ENCODE results near the gene ANO7.

The ANO7 gene

DNA sequence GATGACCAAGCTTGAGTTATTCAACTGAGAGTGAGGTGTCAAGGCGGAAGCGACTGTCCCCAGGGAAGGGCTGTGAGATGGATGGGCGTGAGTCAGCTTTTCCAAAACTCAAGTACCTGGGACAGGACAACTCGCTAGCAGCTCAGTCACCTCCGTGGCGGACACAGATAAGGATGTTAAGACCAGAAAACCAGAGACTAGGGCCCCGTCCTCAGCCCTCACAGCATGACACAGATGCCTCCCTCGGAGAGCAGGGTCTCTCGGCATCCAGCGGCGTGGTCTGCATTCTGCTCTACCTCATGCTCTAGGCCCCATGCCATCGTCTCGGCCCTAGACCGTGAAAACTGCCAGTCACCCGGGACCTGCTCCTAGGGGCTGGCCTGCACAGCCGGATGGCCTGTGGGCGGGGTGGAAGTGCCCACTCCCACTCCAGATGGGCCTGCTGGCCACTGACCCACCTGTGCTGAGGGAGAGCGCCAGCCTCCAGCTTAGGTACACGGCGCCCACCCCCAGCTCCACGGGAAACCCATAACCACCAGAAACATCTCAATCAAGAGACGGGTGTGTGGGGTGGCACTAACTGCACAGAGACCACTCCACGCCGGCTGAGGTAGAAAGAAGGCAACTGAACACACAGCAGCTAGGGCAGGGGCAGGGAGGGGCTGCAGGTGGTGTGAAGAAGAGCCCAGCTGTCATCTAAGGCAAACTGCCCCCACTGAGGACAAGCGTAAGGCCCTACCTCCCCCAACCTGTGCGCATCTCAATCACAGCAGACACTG, 39.8 kb downstream of the ANO7 start:
- no CpG with 5 or more reads among the region's 26 CpGs for WGBS (ENCODE audit: extremely low coverage, insufficient coverage, insufficient read length)
- no peaks in the 10 kb centered on the region for H3K79me2 ChIP-seq (ENCODE audit: control insufficient read depth, insufficient read depth, low read length, poor library complexity)
- no peak overlapping the region for H3K9ac ChIP-seq (ENCODE audit: low read length)
- no peak overlapping the region for H3K14ac ChIP-seq (ENCODE audit: low read length)
- H3K27ac ChIP-seq (ENCODE audit: low read depth, low read length), result no peak overlapping the region
- no peak overlapping the region for H3K4me2 ChIP-seq (ENCODE audit: low read length)
- H2AFZ ChIP-seq (ENCODE audit: insufficient read depth, low read length, poor library complexity), result no peak overlapping the region
- H3K36me3 ChIP-seq (ENCODE audit: control insufficient read depth in 1 of 2, insufficient read depth in 2 of 2, low read length in 2 of 2), result peaks cover 78 to 79% of the 10 kb centered on the region in 2 experiments
- H3K27me3 ChIP-seq (ENCODE audit: insufficient read depth, low read length), result no peaks in the 10 kb centered on the region
- no peak overlapping the region for H3K18ac ChIP-seq (ENCODE audit: low read length)
- H3K4ac ChIP-seq (ENCODE audit: low read depth, low read length), result no peak overlapping the region
- no peak overlapping the region for H4K8ac ChIP-seq (ENCODE audit: low read depth, low read length)
- peaks cover 0 to 4% of the 10 kb centered on the region in 2 experiments for H3K4me1 ChIP-seq (ENCODE audit: control insufficient read depth in 1 of 2, insufficient read depth in 2 of 2, low read length in 2 of 2)
- H2AK5ac ChIP-seq (ENCODE audit: low read length), result no peak overlapping the region
- H4K12ac ChIP-seq (ENCODE audit: low read depth, low read length), result no peak overlapping the region
- no peak overlapping the region for H2BK5ac ChIP-seq (ENCODE audit: low read depth, low read length, poor library complexity)
- H4K91ac ChIP-seq (ENCODE audit: low read depth, low read length), result no peak overlapping the region
- H2BK12ac ChIP-seq (ENCODE audit: low read length), result no peak overlapping the region
- H2BK120ac ChIP-seq (ENCODE audit: insufficient read depth, low read length, poor library complexity), result no peak overlapping the region
- no peak overlapping the region for H3K23ac ChIP-seq (ENCODE audit: low read length)
- no peaks in the 10 kb centered on the region for H3K79me1 ChIP-seq (ENCODE audit: low read length)
- no peak overlapping the region for H3K4me3 ChIP-seq (ENCODE audit: low read depth, low read length)
- no peaks in the 10 kb centered on the region for H3K9me3 ChIP-seq (ENCODE audit: insufficient read depth, low read depth, low read length)
- no peak for DNase-seq

DNA sequence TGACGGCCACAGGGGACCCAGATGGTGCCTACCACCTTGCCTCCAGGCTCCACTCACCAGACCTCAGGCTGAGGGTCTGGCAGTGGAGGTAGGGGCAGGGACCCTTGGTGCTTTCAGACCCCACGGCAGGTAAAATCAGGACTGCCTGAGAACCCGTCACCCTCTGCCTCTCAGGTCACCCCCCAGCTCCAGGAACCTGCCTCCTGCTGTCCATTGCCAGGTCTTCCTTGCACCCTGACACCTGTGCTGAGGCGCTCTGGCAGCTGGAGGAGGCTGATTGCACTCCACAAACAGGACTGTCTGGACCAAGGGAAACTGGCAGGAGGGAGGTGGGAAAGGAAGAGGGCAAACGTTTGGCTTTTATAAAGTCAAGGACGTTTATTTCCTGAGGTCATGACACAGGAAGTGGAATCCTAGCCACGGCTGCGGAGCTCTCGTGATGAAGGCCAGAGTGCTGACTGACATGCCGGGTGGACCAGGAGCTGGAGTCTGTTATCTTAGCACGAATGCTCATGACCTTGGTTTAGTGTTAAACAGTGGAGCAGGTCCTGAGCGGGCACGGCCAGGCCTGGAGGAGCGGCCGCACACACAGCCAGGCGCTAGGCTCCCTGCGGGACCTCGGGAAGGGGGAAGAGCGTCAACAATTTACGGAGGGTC, 40.5 kb downstream of the ANO7 start:
- H2BK12ac ChIP-seq (ENCODE audit: low read length), result no peak overlapping the region
- no CpG with 5 or more reads among the region's 20 CpGs for WGBS (ENCODE audit: extremely low coverage, insufficient coverage, insufficient read length)
- H3K18ac ChIP-seq (ENCODE audit: low read length), result no peak overlapping the region

GRCh38 chr2:241229563-241230401, 41.3 kb downstream of the ANO7 start:
- H2AFZ ChIP-seq (ENCODE audit: insufficient read depth, low read length, poor library complexity), result no peak overlapping the region
- H3K18ac ChIP-seq (ENCODE audit: low read length), result no peak overlapping the region
- no peak overlapping the region for H4K12ac ChIP-seq (ENCODE audit: low read depth, low read length)
- H3K4me2 ChIP-seq (ENCODE audit: low read length), result no peak overlapping the region
- no peak overlapping the region for H3K23ac ChIP-seq (ENCODE audit: low read length)
- H3K36me3 ChIP-seq (ENCODE audit: control insufficient read depth in 1 of 2, insufficient read depth in 2 of 2, low read length in 2 of 2), result peaks cover 89 to 93% of the 10 kb centered on the region in 2 experiments
- H2BK120ac ChIP-seq (ENCODE audit: insufficient read depth, low read length, poor library complexity), result no peak overlapping the region
- no peaks in the 10 kb centered on the region for H3K4me1 ChIP-seq (ENCODE audit: control insufficient read depth in 1 of 2, insufficient read depth in 2 of 2, low read length in 2 of 2)
- H2AK5ac ChIP-seq (ENCODE audit: low read length), result no peak overlapping the region
- no peak overlapping the region for H2BK12ac ChIP-seq (ENCODE audit: low read length)
- no CpG with 5 or more reads among the region's 29 CpGs for WGBS (ENCODE audit: extremely low coverage, insufficient coverage, insufficient read length)
- no peak overlapping the region for H4K8ac ChIP-seq (ENCODE audit: low read depth, low read length)
- no peaks in the 10 kb centered on the region for H3K79me1 ChIP-seq (ENCODE audit: low read length)
- H4K91ac ChIP-seq (ENCODE audit: low read depth, low read length), result no peak overlapping the region
- no peak overlapping the region for H3K27ac ChIP-seq (ENCODE audit: low read depth, low read length)
- H3K4me3 ChIP-seq (ENCODE audit: low read depth, low read length), result no peak overlapping the region
- no peak overlapping the region for H3K9ac ChIP-seq (ENCODE audit: low read length)
- no peak for DNase-seq
- H2BK5ac ChIP-seq (ENCODE audit: low read depth, low read length, poor library complexity), result no peak overlapping the region
- H3K9me3 ChIP-seq (ENCODE audit: insufficient read depth, low read depth, low read length), result no peaks in the 10 kb centered on the region
- H3K79me2 ChIP-seq (ENCODE audit: control insufficient read depth, insufficient read depth, low read length, poor library complexity), result no peaks in the 10 kb centered on the region
- no peak overlapping the region for H3K14ac ChIP-seq (ENCODE audit: low read length)
- no peak overlapping the region for H3K4ac ChIP-seq (ENCODE audit: low read depth, low read length)
- no peaks in the 10 kb centered on the region for H3K27me3 ChIP-seq (ENCODE audit: insufficient read depth, low read length)

More for the DNA sequence above, 40.5 kb downstream of the ANO7 start:
- Histone ChIP-seq H3K4me3 (ENCODE audit: low read depth, low read length) (no peak overlapping the region), H4K91ac (ENCODE audit: low read depth, low read length) (no peak overlapping the region), H3K23ac (ENCODE audit: low read length) (no peak overlapping the region), H3K27ac (ENCODE audit: low read depth, low read length) (no peak overlapping the region), H4K12ac (ENCODE audit: low read depth, low read length) (no peak overlapping the region), H3K4me2 (ENCODE audit: low read length) (no peak overlapping the region), H3K79me1 (ENCODE audit: low read length) (no peaks in the 10 kb centered on the region), H2BK5ac (ENCODE audit: low read depth, low read length, poor library complexity) (no peak overlapping the region), H3K9me3 (ENCODE audit: insufficient read depth, low read depth, low read length) (no peaks in the 10 kb centered on the region), H3K4me1 (ENCODE audit: control insufficient read depth in 1 of 2, insufficient read depth in 2 of 2, low read length in 2 of 2) (peaks cover 0 to 1% of the 10 kb centered on the region in 2 experiments), H2AK5ac (ENCODE audit: low read length) (no peak overlapping the region), H3K14ac (ENCODE audit: low read length) (no peak overlapping the region), H3K4ac (ENCODE audit: low read depth, low read length) (no peak overlapping the region), H3K36me3 (ENCODE audit: control insufficient read depth in 1 of 2, insufficient read depth in 2 of 2, low read length in 2 of 2) (peaks cover 86% of the 10 kb centered on the region in 2 experiments), H3K9ac (ENCODE audit: low read length) (no peak overlapping the region), H3K27me3 (ENCODE audit: insufficient read depth, low read length) (no peaks in the 10 kb centered on the region), H2AFZ (ENCODE audit: insufficient read depth, low read length, poor library complexity) (no peak overlapping the region), H4K8ac (ENCODE audit: low read depth, low read length) (no peak overlapping the region), H3K79me2 (ENCODE audit: control insufficient read depth, insufficient read depth, low read length, poor library complexity) (no peaks in the 10 kb centered on the region), H2BK120ac (ENCODE audit: insufficient read depth, low read length, poor library complexity) (no peak overlapping the region)
- DNase-seq, result no peak

DNA sequence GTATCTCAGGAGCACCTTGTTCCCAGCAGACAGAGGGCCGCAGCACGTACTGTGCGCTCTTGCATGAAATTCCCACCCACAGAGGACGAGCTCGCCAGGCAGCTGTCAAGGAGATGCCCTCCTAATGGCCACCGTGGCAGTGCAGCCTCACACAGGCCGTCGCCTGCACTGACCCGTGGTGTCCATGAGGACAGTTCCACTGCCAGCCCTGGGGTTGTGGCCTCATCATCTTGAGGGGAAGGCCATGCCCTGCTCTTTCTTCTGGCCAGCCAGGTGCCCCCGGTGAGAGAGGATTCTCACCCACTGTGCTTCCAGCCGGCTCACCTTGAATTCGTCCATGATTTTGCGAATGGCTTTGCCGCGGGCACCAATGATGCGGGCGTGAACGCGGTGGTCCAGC, 42.0 kb downstream of the ANO7 start:
- Histone ChIP-seq H3K4me3 (ENCODE audit: low read depth, low read length) (no peak overlapping the region), H3K4ac (ENCODE audit: low read depth, low read length) (no peak overlapping the region), H3K18ac (ENCODE audit: low read length) (no peak overlapping the region), H3K23ac (ENCODE audit: low read length) (no peak overlapping the region), H3K14ac (ENCODE audit: low read length) (no peak overlapping the region), H2BK5ac (ENCODE audit: low read depth, low read length, poor library complexity) (no peak overlapping the region), H3K79me1 (ENCODE audit: low read length) (no peaks in the 10 kb centered on the region), H4K8ac (ENCODE audit: low read depth, low read length) (no peak overlapping the region), H3K9ac (ENCODE audit: low read length) (no peak overlapping the region), H4K91ac (ENCODE audit: low read depth, low read length) (no peak overlapping the region), H2AK5ac (ENCODE audit: low read length) (no peak overlapping the region), H2BK12ac (ENCODE audit: low read length) (no peak overlapping the region), H3K4me2 (ENCODE audit: low read length) (no peak overlapping the region), H3K79me2 (ENCODE audit: control insufficient read depth, insufficient read depth, low read length, poor library complexity) (no peaks in the 10 kb centered on the region), H3K9me3 (ENCODE audit: insufficient read depth, low read depth, low read length) (peaks cover 2% of the 10 kb centered on the region), H3K27me3 (ENCODE audit: insufficient read depth, low read length) (no peaks in the 10 kb centered on the region), H3K27ac (ENCODE audit: low read depth, low read length) (no peak overlapping the region), H2BK120ac (ENCODE audit: insufficient read depth, low read length, poor library complexity) (no peak overlapping the region), H3K36me3 (ENCODE audit: control insufficient read depth in 1 of 2, insufficient read depth in 2 of 2, low read length in 2 of 2) (peaks cover 90 to 94% of the 10 kb centered on the region in 2 experiments), H3K4me1 (ENCODE audit: control insufficient read depth in 1 of 2, insufficient read depth in 2 of 2, low read length in 2 of 2) (no peaks in the 10 kb centered on the region), H2AFZ (ENCODE audit: insufficient read depth, low read length, poor library complexity) (no peak overlapping the region), H4K12ac (ENCODE audit: low read depth, low read length) (no peak overlapping the region)
- no peak for DNase-seq
- WGBS (ENCODE audit: extremely low coverage, insufficient coverage, insufficient read length), result no CpG with 5 or more reads among the region's 19 CpGs
